ENCODE measurements around the gene TLE6.
A peak's percentile ranks its signal among the peaks of the same experiment; 100 is the strongest.
"Not testable (repeated sequence)": the region's sequence is repeated elsewhere in the genome, so short reads cannot be mapped to it uniquely, and the experiment has no call there.

Gene TLE6

GRCh38 chr19:2977001-2977745, at the start of gene TLE6:
Gene TLE6, plus strand, starts transcription at chr19:2977564. Its CDS starts 670 bp downstream, at chr19:2978234.
- DNase-seq, result peak; percentile 95

- no peak for DNase-seq
These were observed 43.9 kb upstream of the TLE6 start for GRCh38 chr19:2933490-2933910.

GRCh38 chr19:2935863-2936262, 41.5 kb upstream of the TLE6 start:
- not testable (repeated sequence) for DNase-seq

GRCh38 chr19:2942928-2943640, 34.3 kb upstream of the TLE6 start:
- no peak for DNase-seq

GRCh38 chr19:2944403-2944774, 33.0 kb upstream of the TLE6 start:
- DNase-seq, result no peak

GRCh38 chr19:2944775-2945574, 32.4 kb upstream of the TLE6 start, which contains the start of gene ZNF77:
Gene ZNF77, minus strand, starts transcription at chr19:2944971. Its CDS starts 131 bp downstream, at chr19:2944840.
- peak; percentile 99 for DNase-seq

GRCh38 chr19:2945575-2946184, 31.7 kb upstream of the TLE6 start:
- DNase-seq, result no peak

- DNase-seq, result peak; percentile 25
These were observed 27.5 kb upstream of the TLE6 start for GRCh38 chr19:2949939-2950285.

GRCh38 chr19:2950286-2951124, 26.9 kb upstream of the TLE6 start:
- peak; percentile 100 for DNase-seq

- DNase-seq, result no peak
These were observed 24.3 kb upstream of the TLE6 start for GRCh38 chr19:2952953-2953481.

GRCh38 chr19:2957160-2957559, 20.2 kb upstream of the TLE6 start:
- no peak for DNase-seq

GRCh38 chr19:2960120-2960519, 17.2 kb upstream of the TLE6 start:
- no peak for DNase-seq

- peak; percentile 90 for DNase-seq
These were observed 15.2 kb upstream of the TLE6 start for GRCh38 chr19:2962018-2962670.

GRCh38 chr19:2963122-2963521, 14.2 kb upstream of the TLE6 start:
- DNase-seq, result no peak

- not testable (repeated sequence) for DNase-seq
These were observed 13.7 kb upstream of the TLE6 start for GRCh38 chr19:2963631-2964030.

GRCh38 chr19:2964874-2965273, 12.5 kb upstream of the TLE6 start:
- no peak for DNase-seq

GRCh38 chr19:2967972-2968371, 9.4 kb upstream of the TLE6 start:
- DNase-seq, result no peak

- peak; percentile 17 for DNase-seq
These were observed 8.3 kb upstream of the TLE6 start for GRCh38 chr19:2969104-2969504.

GRCh38 chr19:2970201-2970835, 7.0 kb upstream of the TLE6 start:
- DNase-seq, result no peak

- no peak for DNase-seq
These were observed 4.1 kb upstream of the TLE6 start for GRCh38 chr19:2973229-2973628.

All from suppressor macrophage treated with lipopolysaccharide for 4 hours (primary cell).